Lung (tissue), 12 donors: ENCODE results near the gene CST2. TPM values are rescaled to one million over a fixed set of nuclear protein-coding genes. Genes with fewer than 3 reads are reported as not detected.
"Not testable (repeated sequence)": the region's sequence is repeated elsewhere in the genome, so short reads cannot be mapped to it uniquely, and the experiment has no call there.

Source experiments
- ATAC-seq: fragments of 200-7000 bp; cut with Tn5 transposase; one replicate; pipeline ENCODE4 v1.9.1; 2020; ENCODE audit warnings: moderate number of reproducible peaks; ENCODE audit not compliant: insufficient read depth, low FRiP score
- DNase-seq, 3 donors: peaks; one replicate each; pipeline ENCODE4 v3.0.0-alpha.2; 2013 to 2017
- H3K27ac ChIP-seq, 2 donors: one replicate each; pipeline ENCODE4 v1.5.1; 2013; ENCODE audit warnings: mild to moderate bottlenecking in 2 of 2, moderate library complexity in 2 of 2, control low read depth in 1 of 2, inconsistent platforms in 1 of 2, low read depth in 1 of 2, low read length in 1 of 2
- H3K27me3 ChIP-seq, 3 donors: one replicate each; pipeline ENCODE4 v1.5.1; 2013; ENCODE audit warnings: low read length in 2 of 3; ENCODE audit not compliant: control insufficient read depth in 3 of 3, insufficient read depth in 3 of 3
- H3K36me3 ChIP-seq, 4 donors: one replicate each; pipeline ENCODE4 v1.5.1; 2013; ENCODE audit warnings: low read length in 4 of 4, mild to moderate bottlenecking in 1 of 4, moderate library complexity in 1 of 4; ENCODE audit not compliant: control insufficient read depth in 4 of 4, insufficient read depth in 4 of 4
- H3K4me1 ChIP-seq, 5 donors: one replicate each; pipeline ENCODE4 v1.5.1; 2013; ENCODE audit warnings: low read length in 5 of 5, mild to moderate bottlenecking in 2 of 5, moderate library complexity in 1 of 5; ENCODE audit not compliant: control insufficient read depth in 5 of 5, insufficient read depth in 5 of 5
- H3K4me3 ChIP-seq: one replicate; pipeline ENCODE4 v1.5.1; 2013; ENCODE audit warnings: mild to moderate bottlenecking, control low read depth, moderate library complexity
- H3K9ac ChIP-seq, 2 donors: one replicate each; pipeline ENCODE4 v1.5.1; 2013; ENCODE audit warnings: low read length in 2 of 2, control low read depth in 1 of 2; ENCODE audit not compliant: insufficient read depth in 1 of 2
- H3K9me3 ChIP-seq, 4 donors: one replicate each; pipeline ENCODE4 v1.5.1; 2013; ENCODE audit warnings: low read length in 3 of 4, mild to moderate bottlenecking in 1 of 4, moderate library complexity in 1 of 4; ENCODE audit not compliant: control insufficient read depth in 4 of 4, insufficient read depth in 3 of 4
- WGBS, 2 donors: extraction: QIAGEN DNeasy Blood & Tissue Kit; methylation state at CpG; one replicate each; pipeline ENCODE4 v1.1.7; 2013; 5-methylcytosine and 5-hydroxymethylcytosine counted together
- polyA plus RNA-seq, 2 donors: library from polyadenylated mRNA; stranded (reverse); fragments of 200-250 nt; gene quantifications; one replicate each; pipeline ENCODE4 v1.2.1, GENCODE V29; 2013
- total RNA-seq, 2 donors: library from RNA; depleted of rRNA in 1 of 2; stranded (reverse); fragments of >200 nt in 1 of 2; gene quantifications; one replicate each; pipeline ENCODE4 v1.2.1, GENCODE V29; 2014 to 2021
- TF ChIP-seq, protein P1 (sequence below): IDR thresholded peaks from 2 replicates; pipeline ENCODE4 v1.5.1; 2012; ENCODE audit warnings: mild to moderate bottlenecking; ENCODE audit errors: control extremely low read depth, extremely low read depth
- donor health status: control.
- donor health status: control.
- donor health status: Bipolar disorder and iron deficiency.
- donor health status: healthy.
- donor health status: DM: yes; HTN: yes; CAD: no.

The CST2 gene
- total and polyA plus RNA-seq, 4 donors = 0.28 to 1.1 (median 0.31) TPM; not detected in 1

DNA sequence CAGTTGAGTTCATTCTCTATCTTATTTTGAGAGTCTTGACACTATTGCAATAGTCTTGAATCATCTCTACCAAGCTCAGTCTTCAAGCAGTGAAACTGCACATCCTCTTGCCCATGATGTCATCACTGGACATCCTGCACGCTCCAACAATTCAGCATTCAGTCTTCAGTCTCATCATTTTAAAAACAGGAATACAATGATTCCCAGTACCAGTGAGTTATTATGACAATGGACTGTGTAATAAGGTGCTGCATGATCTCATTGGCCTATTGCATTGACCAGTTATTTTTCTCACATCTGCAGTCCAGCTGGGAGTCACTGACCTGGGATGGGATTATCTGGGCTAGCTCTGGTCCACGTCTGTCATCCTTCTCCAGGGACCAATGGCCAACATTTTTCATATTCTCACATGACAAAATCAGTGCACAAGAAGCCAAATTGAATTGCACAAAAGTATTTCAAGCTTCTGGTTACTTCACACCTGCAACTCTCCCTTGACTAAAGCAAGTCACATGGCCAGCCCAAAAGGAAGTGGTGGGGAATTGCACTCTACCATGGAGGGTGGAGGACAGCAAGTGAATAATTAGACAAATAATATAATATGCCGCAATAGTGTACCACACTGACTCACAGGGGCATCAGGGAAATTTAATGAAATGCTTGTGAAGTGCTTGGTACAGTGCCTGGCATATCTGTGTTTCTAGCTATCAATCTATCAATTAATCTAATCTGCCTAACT is 6.4 kb upstream of the CST2 start:
- ATAC-seq = no peak
- Histone ChIP-seq H3K36me3 (no peaks in the 10 kb centered on the region), H3K4me1 (no peaks in the 10 kb centered on the region)

DNA sequence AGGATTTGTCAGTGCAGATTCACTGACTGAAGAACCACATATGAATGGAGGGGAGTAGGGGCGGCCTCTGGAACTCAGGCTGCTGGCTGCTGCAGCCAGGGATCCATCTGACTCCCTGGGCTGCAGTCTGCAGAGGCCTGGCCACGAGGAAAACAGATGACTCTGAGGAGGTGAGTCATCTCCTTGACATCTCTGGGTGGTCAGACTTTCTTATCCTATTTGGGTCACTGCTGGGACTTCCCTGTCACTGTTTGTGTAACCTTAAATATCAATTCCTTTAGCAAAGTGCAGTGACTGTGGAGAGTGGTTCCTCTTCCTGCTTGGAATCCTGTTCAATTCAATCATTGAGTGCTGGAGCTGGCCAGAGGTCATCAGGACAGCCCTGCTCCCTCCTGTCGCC is 5.4 kb upstream of the CST2 start:
- H3K4me1 ChIP-seq, H3K4me3 ChIP-seq, H3K27ac ChIP-seq, ATAC-seq, H3K27me3 ChIP-seq, H3K9ac ChIP-seq, DNase-seq, H3K9me3 ChIP-seq, H3K36me3 ChIP-seq: not testable (repeated sequence)
- 50 to 56% methylated on average over 3 of the region's 3 CpGs for WGBS, 2 donors

More for the DNA sequence above, 6.4 kb upstream of the CST2 start:
- TF ChIP-seq, protein P1, sequence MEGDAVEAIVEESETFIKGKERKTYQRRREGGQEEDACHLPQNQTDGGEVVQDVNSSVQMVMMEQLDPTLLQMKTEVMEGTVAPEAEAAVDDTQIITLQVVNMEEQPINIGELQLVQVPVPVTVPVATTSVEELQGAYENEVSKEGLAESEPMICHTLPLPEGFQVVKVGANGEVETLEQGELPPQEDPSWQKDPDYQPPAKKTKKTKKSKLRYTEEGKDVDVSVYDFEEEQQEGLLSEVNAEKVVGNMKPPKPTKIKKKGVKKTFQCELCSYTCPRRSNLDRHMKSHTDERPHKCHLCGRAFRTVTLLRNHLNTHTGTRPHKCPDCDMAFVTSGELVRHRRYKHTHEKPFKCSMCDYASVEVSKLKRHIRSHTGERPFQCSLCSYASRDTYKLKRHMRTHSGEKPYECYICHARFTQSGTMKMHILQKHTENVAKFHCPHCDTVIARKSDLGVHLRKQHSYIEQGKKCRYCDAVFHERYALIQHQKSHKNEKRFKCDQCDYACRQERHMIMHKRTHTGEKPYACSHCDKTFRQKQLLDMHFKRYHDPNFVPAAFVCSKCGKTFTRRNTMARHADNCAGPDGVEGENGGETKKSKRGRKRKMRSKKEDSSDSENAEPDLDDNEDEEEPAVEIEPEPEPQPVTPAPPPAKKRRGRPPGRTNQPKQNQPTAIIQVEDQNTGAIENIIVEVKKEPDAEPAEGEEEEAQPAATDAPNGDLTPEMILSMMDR = no peak
- Histone ChIP-seq H3K27me3 (no peaks in the 10 kb centered on the region), H3K9me3 (no peaks in the 10 kb centered on the region), H3K4me3 (no peak overlapping the region), H3K9ac (no peak overlapping the region), H3K27ac (no peak overlapping the region)
- no peak for DNase-seq
- 50 to 74% methylated on average over 3 of the region's 3 CpGs for WGBS, 2 donors

DNA sequence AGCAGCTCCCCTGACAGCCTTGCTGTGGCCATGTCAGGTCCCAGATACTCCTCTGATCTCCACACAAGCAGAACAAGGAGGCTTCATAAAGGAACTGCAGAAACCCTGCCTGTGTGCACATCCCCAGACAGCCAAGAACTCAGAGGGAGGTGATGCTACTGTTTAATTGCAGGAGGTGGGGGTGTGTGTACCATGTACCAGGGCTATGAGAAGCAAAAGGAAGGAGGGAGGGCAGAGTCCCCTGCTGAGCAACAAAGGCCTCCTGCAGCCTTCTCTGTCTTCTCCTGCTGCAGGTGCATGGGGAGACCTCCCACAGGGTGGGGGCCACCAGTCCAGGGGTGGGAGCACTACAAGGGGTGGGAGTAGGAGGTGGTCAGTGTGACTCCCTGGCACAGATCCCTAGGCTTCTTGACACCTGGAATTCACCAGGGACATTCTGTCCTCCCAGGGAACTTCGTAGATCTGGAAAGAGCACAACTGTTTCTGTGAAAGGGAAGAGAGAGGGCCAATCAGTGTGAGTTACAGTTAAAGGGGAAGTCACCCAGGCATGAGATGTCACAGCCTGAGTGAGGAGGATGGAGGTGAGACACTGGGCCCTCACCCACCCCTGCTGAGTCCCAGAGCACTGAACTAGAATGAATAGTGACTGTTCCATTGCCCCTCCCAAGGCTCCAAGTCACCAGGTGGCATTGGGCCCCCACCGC is 2.8 kb downstream of the CST2 start:
- ATAC-seq = no peak
- 73 to 88% methylated on average over 2 of the region's 2 CpGs for WGBS, 2 donors

DNA sequence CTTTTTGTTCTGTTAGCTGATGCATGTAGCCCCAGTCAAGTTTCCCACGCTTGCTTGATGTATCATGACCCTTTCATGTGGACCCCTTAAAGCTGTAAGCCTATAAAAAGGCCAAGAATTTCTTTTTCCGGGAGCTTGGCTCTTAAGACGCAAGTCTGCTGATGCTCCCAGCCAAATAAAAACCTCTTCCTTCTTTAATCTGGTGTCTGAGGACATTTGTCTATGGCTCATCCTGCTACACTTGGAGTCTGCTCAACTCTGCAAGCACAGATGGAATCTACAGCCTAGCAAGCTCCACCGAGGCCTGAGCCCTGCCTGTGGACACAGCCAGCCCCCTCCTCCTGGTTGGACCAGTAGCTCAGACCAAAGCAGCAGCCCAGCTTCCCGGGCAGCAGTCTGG is 3.4 kb downstream of the CST2 start:
- ATAC-seq = no peak
- 66 to 68% methylated on average over 5 of the region's 5 CpGs for WGBS, 2 donors

More for the DNA sequence above, 2.8 kb downstream of the CST2 start:
- TF ChIP-seq, protein P1 = no peak
- no peak for DNase-seq
- peaks cover 0 to 5% (median 0%) of the 10 kb centered on the region in 5 donors for H3K4me1 ChIP-seq
- no peak overlapping the region for H3K9ac ChIP-seq
- no peak overlapping the region for H3K4me3 ChIP-seq
- H3K9me3 ChIP-seq = peaks cover 0 to 7% (median 0%) of the 10 kb centered on the region in 4 donors
- no peak overlapping the region for H3K27ac ChIP-seq
- no peaks in the 10 kb centered on the region for H3K27me3 ChIP-seq
- no peaks in the 10 kb centered on the region for H3K36me3 ChIP-seq

More for the DNA sequence above, 3.4 kb downstream of the CST2 start:
- TF ChIP-seq, protein P1 = no peak
- H3K27ac ChIP-seq = no peak overlapping the region
- peak in 2 of 3 donors; percentile 12 to 58 for DNase-seq
- no peak overlapping the region for H3K4me3 ChIP-seq
- H3K36me3 ChIP-seq = no peaks in the 10 kb centered on the region
- H3K9me3 ChIP-seq = peaks cover 0 to 7% (median 0%) of the 10 kb centered on the region in 4 donors
- peaks cover 0 to 5% (median 0%) of the 10 kb centered on the region in 5 donors for H3K4me1 ChIP-seq
- no peaks in the 10 kb centered on the region for H3K27me3 ChIP-seq
- H3K9ac ChIP-seq = no peak overlapping the region
